CD4-positive, CD25-positive, alpha-beta regulatory T cell (primary cell): ENCODE results near the gene ITGAD. TPM values are rescaled to one million over a fixed set of nuclear protein-coding genes. Genes with fewer than 3 reads are reported as not detected.

ENCODE experiments used
- ATAC-seq, 2 donors: fragments of 150-1000 bp; cut with Tn5 transposase; one replicate each; pipeline ENCODE4 v1.10.0; 2021; ENCODE audit warnings: low read depth in 2 of 2, moderate number of reproducible peaks in 2 of 2, moderate library complexity in 1 of 2
- DNase-seq, 3 donors: peaks; one replicate each; pipeline versions ENCODE4 v3.0.0 to v3.0.0-alpha.2; 2012 to 2022; ENCODE audit warnings: mixed read lengths in 1 of 3
- H3K27ac ChIP-seq: one replicate; pipeline ENCODE4 v1.7.0; 2013; ENCODE audit warnings: mild to moderate bottlenecking, low read length; ENCODE audit not compliant: insufficient read depth, poor library complexity, severe bottlenecking
- H3K27me3 ChIP-seq: one replicate; pipeline ENCODE4 v1.7.0; 2013; ENCODE audit warnings: low read length; ENCODE audit not compliant: control insufficient read depth, insufficient read depth
- H3K36me3 ChIP-seq: one replicate; pipeline ENCODE4 v1.7.0; 2013; ENCODE audit warnings: mild to moderate bottlenecking, low read length, moderate library complexity; ENCODE audit not compliant: control insufficient read depth, insufficient read depth
- H3K4me1 ChIP-seq: 2 replicates; pipeline ENCODE4 v1.7.0; 2013; ENCODE audit warnings: mild to moderate bottlenecking, low read length; ENCODE audit not compliant: insufficient read depth, control insufficient read depth, poor library complexity, severe bottlenecking
- H3K4me3 ChIP-seq: one replicate; pipeline ENCODE4 v1.7.0; 2013; ENCODE audit warnings: low read depth, mild to moderate bottlenecking, low read length, moderate library complexity
- H3K9me3 ChIP-seq, 2 experiments: 1 replicate in 1 of 2; 2 replicates in 1 of 2; pipeline ENCODE4 v1.7.0; 2013; ENCODE audit warnings: low read length in 2 of 2, mild to moderate bottlenecking in 1 of 2, moderate library complexity in 1 of 2; ENCODE audit not compliant: control insufficient read depth in 2 of 2
- H3K27ac Mint-ChIP-seq, 3 donors: one replicate each; pipeline ENCODE4 v1.8.0; 2020 to 2022; ENCODE audit warnings: mild to moderate bottlenecking in 3 of 3, mixed read lengths in 3 of 3, moderate library complexity in 2 of 3
- H3K27me3 Mint-ChIP-seq: one replicate; pipeline ENCODE4 v1.8.0; 2022; ENCODE audit warnings: mild to moderate bottlenecking, mixed read lengths
- H3K36me3 Mint-ChIP-seq: one replicate; pipeline ENCODE4 v1.8.0; 2020; ENCODE audit warnings: mixed read lengths
- H3K4me1 Mint-ChIP-seq, 4 donors: one replicate each; pipeline ENCODE4 v1.8.0; 2020 to 2022; ENCODE audit warnings: mixed read lengths in 4 of 4, mild to moderate bottlenecking in 1 of 4
- H3K4me3 Mint-ChIP-seq, 4 donors: one replicate each; pipeline ENCODE4 v1.8.0; 2020 to 2022; ENCODE audit warnings: mild to moderate bottlenecking in 4 of 4, mixed read lengths in 4 of 4, moderate library complexity in 3 of 4
- H3K9me3 Mint-ChIP-seq, 7 donors: one replicate each; pipeline ENCODE4 v1.8.0; 2020 to 2022; ENCODE audit warnings: mixed read lengths in 7 of 7, mild to moderate bottlenecking in 3 of 7, moderate library complexity in 2 of 7
- polyA plus RNA-seq, 4 donors: library from polyadenylated mRNA; unstranded; fragments of 300-500 nt; fragmentation: Illumina TruSeq; gene quantifications; one replicate each; pipeline ENCODE4 v1.2.3, GENCODE V29; 2021
- total RNA-seq: library from RNA; stranded (reverse); gene quantifications from one replicate; pipeline ENCODE4 v1.2.3, GENCODE V29; 2022

ITGAD gene
- total RNA-seq: not detected
- polyA plus RNA-seq: not detected

- H3K4me1 Mint-ChIP-seq: no peaks in the 10 kb centered on the region
- Histone ChIP-seq H3K27me3 (no peaks in the 10 kb centered on the region), H3K36me3 (no peaks in the 10 kb centered on the region), H3K27ac (no peak within 1 kb of the TSS), H3K4me3 (no peak within 1 kb of the TSS), H3K4me1 (no peaks in the 10 kb centered on the region), H3K9me3 (no peaks in the 10 kb centered on the region)
- no peaks in the 10 kb centered on the region for H3K9me3 Mint-ChIP-seq
- DNase-seq (no peak), ATAC-seq (no peak)
- H3K27me3 Mint-ChIP-seq: peaks cover 21% of the 10 kb centered on the region
- no peak within 1 kb of the TSS for H3K4me3 Mint-ChIP-seq
- H3K27ac Mint-ChIP-seq: peak within 1 kb of the TSS in 1 of 3 donors; percentile 7
- no peaks in the 10 kb centered on the region for H3K36me3 Mint-ChIP-seq
Observed at GRCh38 chr16:31393056-31393455, at the start of gene ITGAD. Gene ITGAD (plus strand): TSS chr16:31393335. CDS start chr16:31393361, 26 bp downstream.

GRCh38 chr16:31344712-31345111 is 48.4 kb upstream of the ITGAD start:
- no peaks in the 10 kb centered on the region for H3K4me1 Mint-ChIP-seq

GRCh38 chr16:31347445-31347844 is 45.7 kb upstream of the ITGAD start:
- H3K36me3 ChIP-seq: no peaks in the 10 kb centered on the region
- Mint-ChIP-seq H3K36me3 (no peaks in the 10 kb centered on the region), H3K27ac (no peak overlapping the region), H3K9me3 (peaks cover 0 to 4% (median 0%) of the 10 kb centered on the region in 7 donors), H3K4me1 (peaks cover 0 to 3% (median 0%) of the 10 kb centered on the region in 4 donors), H3K4me3 (no peak overlapping the region), H3K27me3 (peaks cover 8% of the 10 kb centered on the region)
- H3K27me3 ChIP-seq: no peaks in the 10 kb centered on the region
- H3K9me3 ChIP-seq: no peaks in the 10 kb centered on the region
- no peak for DNase-seq
- no peak overlapping the region for H3K4me3 ChIP-seq
- H3K4me1 ChIP-seq: no peaks in the 10 kb centered on the region
- ATAC-seq: no peak
- H3K27ac ChIP-seq: no peak overlapping the region

More at GRCh38 chr16:31344712-31345111, 48.4 kb upstream of the ITGAD start:
- peaks cover 4% of the 10 kb centered on the region for H3K27me3 Mint-ChIP-seq
- H3K9me3 Mint-ChIP-seq: peaks cover 0 to 4% (median 0%) of the 10 kb centered on the region in 7 donors
- H3K36me3 Mint-ChIP-seq: no peaks in the 10 kb centered on the region
- Histone ChIP-seq H3K4me1 (no peaks in the 10 kb centered on the region), H3K4me3 (no peak overlapping the region), H3K27me3 (no peaks in the 10 kb centered on the region), H3K9me3 (no peaks in the 10 kb centered on the region), H3K27ac (no peak overlapping the region), H3K36me3 (no peaks in the 10 kb centered on the region)
- peak overlapping the region in 1 of 4 donors; percentile 33 for H3K4me3 Mint-ChIP-seq
- DNase-seq (no peak), ATAC-seq (no peak)
- no peak overlapping the region for H3K27ac Mint-ChIP-seq

- H3K4me1 ChIP-seq: no peaks in the 10 kb centered on the region
- Mint-ChIP-seq H3K4me1 (peaks cover 0 to 5% (median 2%) of the 10 kb centered on the region in 4 donors), H3K27ac (no peak overlapping the region)
Observed at GRCh38 chr16:31348579-31348978, 44.6 kb upstream of the ITGAD start.

GRCh38 chr16:31350275-31351005 is 42.7 kb upstream of the ITGAD start:
- Mint-ChIP-seq H3K4me3 (no peak overlapping the region), H3K27me3 (peaks cover 4% of the 10 kb centered on the region), H3K9me3 (peaks cover 0 to 4% (median 0%) of the 10 kb centered on the region in 7 donors), H3K4me1 (peaks cover 5 to 15% (median 14%) of the 10 kb centered on the region in 4 donors), H3K36me3 (no peaks in the 10 kb centered on the region), H3K27ac (peak overlapping the region in 2 of 3 donors; percentile 46 to 48)
- H3K4me1 ChIP-seq: peaks cover 13% of the 10 kb centered on the region
- no peak overlapping the region for H3K27ac ChIP-seq
- no peak for ATAC-seq
- H3K36me3 ChIP-seq: no peaks in the 10 kb centered on the region
- H3K9me3 ChIP-seq: no peaks in the 10 kb centered on the region
- peak in 1 of 3 donors; percentile 56 for DNase-seq
- no peak overlapping the region for H3K4me3 ChIP-seq
- H3K27me3 ChIP-seq: no peaks in the 10 kb centered on the region

More at GRCh38 chr16:31348579-31348978, 44.6 kb upstream of the ITGAD start:
- Mint-ChIP-seq H3K36me3 (no peaks in the 10 kb centered on the region), H3K9me3 (peaks cover 0 to 4% (median 0%) of the 10 kb centered on the region in 7 donors), H3K4me3 (no peak overlapping the region), H3K27me3 (peaks cover 4% of the 10 kb centered on the region)
- Histone ChIP-seq H3K27me3 (no peaks in the 10 kb centered on the region), H3K36me3 (no peaks in the 10 kb centered on the region), H3K9me3 (no peaks in the 10 kb centered on the region), H3K27ac (no peak overlapping the region), H3K4me3 (no peak overlapping the region)
- DNase-seq: no peak
- no peak for ATAC-seq

GRCh38 chr16:31351246-31351941 is 41.7 kb upstream of the ITGAD start:
- peaks cover 5 to 15% (median 14%) of the 10 kb centered on the region in 4 donors for H3K4me1 Mint-ChIP-seq
- DNase-seq (no peak), ATAC-seq (no peak)
- Histone ChIP-seq H3K36me3 (no peaks in the 10 kb centered on the region), H3K4me1 (peaks cover 13% of the 10 kb centered on the region), H3K4me3 (no peak overlapping the region), H3K9me3 (no peaks in the 10 kb centered on the region), H3K27ac (no peak overlapping the region), H3K27me3 (no peaks in the 10 kb centered on the region)
- peaks cover 4% of the 10 kb centered on the region for H3K27me3 Mint-ChIP-seq
- peaks cover 0 to 4% (median 0%) of the 10 kb centered on the region in 7 donors for H3K9me3 Mint-ChIP-seq
- no peak overlapping the region for H3K27ac Mint-ChIP-seq
- no peak overlapping the region for H3K4me3 Mint-ChIP-seq
- no peaks in the 10 kb centered on the region for H3K36me3 Mint-ChIP-seq

- no peak overlapping the region for H3K27ac ChIP-seq
- ATAC-seq (peak in 1 of 2 donors; percentile 18), DNase-seq (peak in 1 of 3 donors; percentile 56)
- Mint-ChIP-seq H3K4me3 (no peak overlapping the region), H3K4me1 (peaks cover 5 to 15% (median 14%) of the 10 kb centered on the region in 4 donors), H3K27me3 (peaks cover 4% of the 10 kb centered on the region), H3K9me3 (peaks cover 0 to 4% (median 0%) of the 10 kb centered on the region in 7 donors), H3K36me3 (no peaks in the 10 kb centered on the region), H3K27ac (peak overlapping the region in 1 of 3 donors; percentile 56)
- no peaks in the 10 kb centered on the region for H3K9me3 ChIP-seq
- peaks cover 13% of the 10 kb centered on the region for H3K4me1 ChIP-seq
- no peaks in the 10 kb centered on the region for H3K27me3 ChIP-seq
- no peak overlapping the region for H3K4me3 ChIP-seq
- H3K36me3 ChIP-seq: no peaks in the 10 kb centered on the region
Observed at GRCh38 chr16:31351942-31352325, 41.2 kb upstream of the ITGAD start.
